Breast epithelium (tissue), 4 donors: ENCODE results near the gene NUP210L. TPM values are rescaled to one million over a fixed set of nuclear protein-coding genes. Genes with fewer than 3 reads are reported as not detected.
A peak's percentile ranks its signal among the peaks of the same experiment; 100 is the strongest.

Source experiments
- DNase-seq, 2 donors: peaks; one replicate each; pipeline ENCODE4 v3.0.0-alpha.2; 2019; ENCODE audit warnings: low spot score in 2 of 2
- H3K27ac ChIP-seq, 2 donors: fragments of 200-600 bp; sonication (generic) in 1 of 2; one replicate each; pipeline ENCODE4 v1.5.1; 2016 to 2019; ENCODE audit warnings: mild to moderate bottlenecking in 1 of 2
- H3K27me3 ChIP-seq, 2 donors: fragments of 200-600 bp; sonication (generic) in 1 of 2; one replicate each; pipeline versions ENCODE4 v1.5.1 to v1.6.0; 2017 to 2019; ENCODE audit warnings: control low read depth in 1 of 2, mild to moderate bottlenecking in 1 of 2
- H3K36me3 ChIP-seq: fragments of 200-600 bp; one replicate; pipeline ENCODE4 v1.5.1; 2019
- H3K4me1 ChIP-seq, 2 donors: fragments of 200-600 bp; sonication (generic); one replicate each; pipeline ENCODE4 v1.5.1; 2016 to 2019; ENCODE audit warnings: control low read depth in 1 of 2
- H3K4me3 ChIP-seq, 3 donors: fragments of 200-600 bp; sonication (generic); 1 replicate in 2 of 3; 2 replicates in 1 of 3; pipeline ENCODE4 v1.5.1; 2016 to 2019; ENCODE audit warnings: mild to moderate bottlenecking in 3 of 3, moderate library complexity in 2 of 3
- H3K9me3 ChIP-seq, 2 donors: fragments of 200-600 bp; sonication (generic) in 1 of 2; one replicate each; pipeline ENCODE4 v1.5.1; 2016 to 2019; ENCODE audit warnings: control low read depth in 1 of 2
- POLR2A ChIP-seq: fragments of 450-650 bp; IDR thresholded peaks from one replicate; pipeline ENCODE4 v1.6.1; 2016; ENCODE audit warnings: antibody characterized with exemption, mild to moderate bottlenecking, moderate library complexity
- POLR2AphosphoS5 ChIP-seq, 3 donors: sonication (generic); formaldehyde crosslinking; IDR thresholded peaks; one replicate each; pipeline ENCODE4 v1.6.1; 2017; ENCODE audit warnings: antibody characterized with exemption in 3 of 3
- intact Hi-C: fragments of 100-400 bp; cut with DNase I; formaldehyde crosslinking; loops from one replicate; pipeline ENCODE4 v1.15.1; 2023; ENCODE audit warnings: low total_unique reads
- total RNA-seq, 3 donors: library from RNA; depleted of rRNA; stranded (reverse); fragments of >200 nt; gene quantifications; one replicate each; pipeline ENCODE4 v1.1.0, GENCODE V29; 2016
- TF ChIP-seq, protein P1 (sequence below), 3 donors: fragments of 450-650 bp; IDR thresholded peaks; one replicate each; pipeline ENCODE4 v1.5.1; 2016 to 2017; ENCODE audit warnings: antibody characterized with exemption in 3 of 3, mild to moderate bottlenecking in 3 of 3, moderate library complexity in 3 of 3

NUP210L gene
- total RNA-seq: under 1 TPM in 1 of 3 donors, not detected in 2; under 0.01 TPM

DNA sequence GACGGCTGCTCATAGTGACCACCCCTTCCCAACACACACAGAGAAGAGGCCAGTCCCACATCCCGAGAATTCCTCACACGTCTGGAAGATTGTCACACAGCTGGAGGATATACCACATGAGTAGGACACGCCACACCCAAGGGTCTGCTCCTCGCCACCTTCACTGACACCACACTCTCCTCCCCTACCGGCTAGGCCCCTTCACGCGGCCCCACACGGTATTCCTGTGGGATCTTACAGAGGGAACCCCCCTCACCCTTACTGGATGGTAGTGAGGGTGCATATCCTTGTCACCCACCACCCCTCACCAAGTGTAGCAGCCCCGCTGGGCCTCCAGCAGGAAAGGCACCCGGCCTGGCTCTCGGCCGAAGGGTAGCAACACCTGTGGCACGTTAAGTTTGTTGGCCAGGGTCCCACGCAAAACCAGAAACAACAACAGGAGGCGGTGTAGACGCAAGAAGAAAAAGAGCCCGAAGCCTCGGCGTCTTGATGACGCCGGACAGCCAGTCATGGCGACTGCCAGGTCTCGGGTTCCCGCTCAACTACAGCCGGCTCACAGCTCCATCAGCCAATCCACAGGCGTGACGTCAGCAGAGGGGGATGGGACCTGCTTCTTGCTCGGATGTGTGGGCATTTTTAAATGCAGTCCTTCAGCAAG lies at the start of gene NUP210L:
TSS of gene NUP210L (minus strand) at position 540 of the 658 bp plus-strand sequence.
- H3K9me3 ChIP-seq: no peaks in the 10 kb centered on the region
- TF ChIP-seq POLR2AphosphoS5 (IDR thresholded peaks at IDR 0.05): no peak
- TF ChIP-seq, protein P1, sequence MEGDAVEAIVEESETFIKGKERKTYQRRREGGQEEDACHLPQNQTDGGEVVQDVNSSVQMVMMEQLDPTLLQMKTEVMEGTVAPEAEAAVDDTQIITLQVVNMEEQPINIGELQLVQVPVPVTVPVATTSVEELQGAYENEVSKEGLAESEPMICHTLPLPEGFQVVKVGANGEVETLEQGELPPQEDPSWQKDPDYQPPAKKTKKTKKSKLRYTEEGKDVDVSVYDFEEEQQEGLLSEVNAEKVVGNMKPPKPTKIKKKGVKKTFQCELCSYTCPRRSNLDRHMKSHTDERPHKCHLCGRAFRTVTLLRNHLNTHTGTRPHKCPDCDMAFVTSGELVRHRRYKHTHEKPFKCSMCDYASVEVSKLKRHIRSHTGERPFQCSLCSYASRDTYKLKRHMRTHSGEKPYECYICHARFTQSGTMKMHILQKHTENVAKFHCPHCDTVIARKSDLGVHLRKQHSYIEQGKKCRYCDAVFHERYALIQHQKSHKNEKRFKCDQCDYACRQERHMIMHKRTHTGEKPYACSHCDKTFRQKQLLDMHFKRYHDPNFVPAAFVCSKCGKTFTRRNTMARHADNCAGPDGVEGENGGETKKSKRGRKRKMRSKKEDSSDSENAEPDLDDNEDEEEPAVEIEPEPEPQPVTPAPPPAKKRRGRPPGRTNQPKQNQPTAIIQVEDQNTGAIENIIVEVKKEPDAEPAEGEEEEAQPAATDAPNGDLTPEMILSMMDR (IDR thresholded peaks at IDR 0.05): no peak
- no peak for TF ChIP-seq POLR2A
- intact Hi-C loops: no loop called here
- H3K27me3 ChIP-seq: no peaks in the 10 kb centered on the region
- H3K4me1 ChIP-seq: no peaks in the 10 kb centered on the region
- no peak within 1 kb of the TSS for H3K4me3 ChIP-seq
- no peaks in the 10 kb centered on the region for H3K36me3 ChIP-seq
- DNase-seq: no peak
- peak within 1 kb of the TSS; percentile 43 to 77 for H3K27ac ChIP-seq

DNA sequence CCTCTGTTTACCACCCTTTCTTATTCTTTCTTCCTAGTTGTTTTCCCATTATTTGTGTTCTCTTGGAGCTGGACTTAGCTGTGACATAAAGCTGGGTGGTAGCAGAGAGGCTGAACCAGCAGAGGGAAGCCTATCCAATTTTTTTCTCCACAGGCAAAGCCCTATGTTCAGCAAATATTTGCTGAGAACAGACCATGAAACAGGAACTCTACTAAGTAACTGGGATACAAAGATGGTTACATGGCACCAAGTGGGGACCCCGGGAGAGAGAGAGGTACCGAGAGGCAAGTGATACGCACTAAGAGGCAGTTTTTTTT lies 44.6 kb upstream of the NUP210L start:
- Histone ChIP-seq H3K27ac (peak overlapping the region in 1 of 2 donors; percentile 38), H3K4me1 (no peaks in the 10 kb centered on the region), H3K36me3 (no peaks in the 10 kb centered on the region), H3K4me3 (peak overlapping the region in 1 of 3 donors; percentile 45), H3K9me3 (no peaks in the 10 kb centered on the region), H3K27me3 (no peaks in the 10 kb centered on the region)
- DNase-seq: no peak
- TF ChIP-seq POLR2A (no peak), POLR2AphosphoS5 (IDR thresholded peaks at IDR 0.05) (no peak)
- TF ChIP-seq, protein P1 (IDR thresholded peaks at IDR 0.05): no peak
- intact Hi-C loops: no loop called here

DNA sequence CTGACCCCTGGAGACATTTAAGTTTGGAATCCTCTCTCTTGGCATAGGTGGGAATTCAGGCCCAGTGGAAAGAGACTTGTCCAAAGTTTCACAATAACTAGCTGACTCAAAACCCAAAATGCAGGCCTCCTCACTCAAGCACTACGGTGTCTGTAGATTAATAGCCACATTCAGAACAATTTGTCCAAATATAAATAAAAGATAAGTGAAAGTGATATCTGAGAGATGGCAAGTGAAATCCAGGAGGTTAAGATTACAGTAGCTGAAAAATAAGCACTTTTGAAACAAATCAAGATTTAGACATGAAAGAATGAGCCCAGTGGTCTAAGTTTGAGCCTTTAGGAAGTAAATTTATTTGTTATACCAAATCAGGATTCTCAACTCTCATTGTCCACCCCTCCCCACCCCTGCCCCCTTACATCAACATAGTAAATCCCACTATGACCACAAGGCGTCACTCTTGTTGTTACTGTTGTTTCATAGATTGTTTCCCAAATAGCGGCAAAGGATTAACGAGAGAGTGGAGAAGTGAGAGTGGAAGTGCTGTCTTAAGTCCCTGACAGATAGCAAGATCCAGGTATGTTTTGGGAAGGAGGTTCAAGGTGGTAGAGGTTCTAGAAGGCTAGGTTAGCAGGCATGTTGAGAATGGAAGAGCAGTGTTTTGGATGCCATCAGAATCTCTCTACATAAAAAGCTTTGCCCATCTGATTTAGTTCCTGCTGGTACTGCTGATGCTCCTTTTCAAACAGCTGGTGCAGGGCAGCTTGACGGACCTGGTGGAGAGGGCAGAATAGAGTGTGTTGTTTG lies 44.1 kb upstream of the NUP210L start:
- TF ChIP-seq, protein P1 (IDR thresholded peaks at IDR 0.05): peak; percentile 19 to 34 (median 28)
- no peak for TF ChIP-seq POLR2A
- TF ChIP-seq POLR2AphosphoS5 (IDR thresholded peaks at IDR 0.05): no peak
- no peaks in the 10 kb centered on the region for H3K9me3 ChIP-seq
- H3K36me3 ChIP-seq: no peaks in the 10 kb centered on the region
- H3K27me3 ChIP-seq: no peaks in the 10 kb centered on the region
- no peak for DNase-seq
- H3K27ac ChIP-seq: peak overlapping the region in 1 of 2 donors; percentile 38
- no peaks in the 10 kb centered on the region for H3K4me1 ChIP-seq
- H3K4me3 ChIP-seq: peak overlapping the region in 1 of 3 donors; percentile 45
- intact Hi-C loops: no loop called here

DNA sequence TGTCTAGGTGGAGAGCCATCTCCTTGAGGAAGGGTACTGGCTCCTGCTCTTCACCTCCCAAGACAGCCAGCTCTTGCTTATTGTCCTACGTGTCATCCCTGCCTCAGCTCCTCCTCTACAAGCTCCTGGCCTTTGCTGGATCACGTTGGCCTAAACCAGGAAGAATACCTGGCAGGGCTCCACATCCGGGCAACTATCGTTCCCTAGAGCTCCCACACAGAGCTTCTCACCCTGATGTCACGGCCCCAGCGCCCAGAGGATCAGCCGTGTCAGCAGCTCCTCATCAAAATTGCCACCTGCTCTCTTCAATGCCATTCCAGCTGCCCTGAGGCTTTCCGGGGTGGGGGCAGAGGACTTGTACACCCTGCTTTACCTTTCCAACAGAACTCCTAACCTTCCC lies 38.9 kb upstream of the NUP210L start:
- peak in 1 of 3 donors; percentile 30 for TF ChIP-seq POLR2AphosphoS5 (IDR thresholded peaks at IDR 0.05)
- TF ChIP-seq POLR2A: no peak
- TF ChIP-seq, protein P1 (IDR thresholded peaks at IDR 0.05): no peak
- Histone ChIP-seq H3K36me3 (no peaks in the 10 kb centered on the region), H3K9me3 (no peaks in the 10 kb centered on the region), H3K27ac (peak overlapping the region; percentile 66 to 81), H3K4me1 (no peaks in the 10 kb centered on the region), H3K4me3 (no peak overlapping the region), H3K27me3 (no peaks in the 10 kb centered on the region)
- intact Hi-C loops: no loop called here
- DNase-seq: peak; percentile 75 to 91

DNA sequence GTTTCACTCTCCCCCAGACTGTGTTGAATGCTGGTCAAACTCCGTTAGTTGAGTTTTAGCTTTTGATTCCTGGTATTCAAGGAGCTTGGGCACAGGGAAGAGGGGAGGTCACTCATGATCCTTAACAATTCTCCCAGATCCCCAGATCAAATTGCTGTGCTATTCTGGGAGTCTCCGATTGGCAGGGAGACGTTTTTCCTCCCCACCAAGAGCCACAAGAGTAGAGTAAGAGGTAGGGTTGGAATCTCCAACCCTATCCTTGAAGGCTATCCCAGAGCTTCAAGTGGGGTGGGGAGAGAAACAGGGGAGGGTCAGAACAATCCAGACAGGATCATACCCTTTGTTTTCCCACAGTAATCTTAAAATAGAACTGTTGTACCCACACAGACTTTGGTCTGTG lies 37.6 kb upstream of the NUP210L start:
- Histone ChIP-seq H3K4me1 (no peaks in the 10 kb centered on the region), H3K9me3 (no peaks in the 10 kb centered on the region), H3K36me3 (no peaks in the 10 kb centered on the region), H3K4me3 (no peak overlapping the region), H3K27ac (peak overlapping the region in 1 of 2 donors; percentile 50), H3K27me3 (no peaks in the 10 kb centered on the region)
- DNase-seq: no peak
- no peak for TF ChIP-seq POLR2AphosphoS5 (IDR thresholded peaks at IDR 0.05)
- no peak for TF ChIP-seq POLR2A
- TF ChIP-seq, protein P1 (IDR thresholded peaks at IDR 0.05): no peak
- intact Hi-C loops: no loop called here
